Fibroblast of villous mesenchyme (primary cell): ENCODE measurements around the gene RIPK1. TPM values are rescaled to one million over a fixed set of nuclear protein-coding genes. Genes with fewer than 3 reads are reported as not detected.

Experiments
- DNase-seq: peaks from one replicate; pipeline ENCODE4 v3.0.0-alpha.2; 2010; ENCODE audit warnings: low read depth
- H3K4me3 ChIP-seq: 2 replicates; pipeline ENCODE4 v1.5.1; 2011; ENCODE audit warnings: low read depth, mild to moderate bottlenecking, low read length
- CTCF ChIP-seq: IDR thresholded peaks from 2 replicates; pipeline ENCODE4 v1.5.1; 2012; ENCODE audit warnings: low read depth, mild to moderate bottlenecking, low read length; ENCODE audit not compliant: insufficient read depth
- total RNA-seq: library from RNA; depleted of rRNA; stranded (reverse); fragments of >200 nt; gene quantifications from 2 replicates; pipeline ENCODE4 v1.2.3, GENCODE V29; 2012

The RIPK1 gene
- total RNA-seq, 1 donor: 28.5 TPM

- TF ChIP-seq CTCF: no peak
- no peak overlapping the region for H3K4me3 ChIP-seq
- DNase-seq: no peak
These were observed 31.2 kb upstream of the RIPK1 start for GRCh38 chr6:3036861-3037637.

- TF ChIP-seq CTCF: no peak
- DNase-seq: no peak
- H3K4me3 ChIP-seq: no peak overlapping the region
These were observed 30.5 kb upstream of the RIPK1 start for GRCh38 chr6:3037638-3038365.

GRCh38 chr6:3039384-3039783 is 28.9 kb upstream of the RIPK1 start:
- H3K4me3 ChIP-seq: no peak overlapping the region
- DNase-seq: no peak
- no peak for TF ChIP-seq CTCF

- no peak for TF ChIP-seq CTCF
- H3K4me3 ChIP-seq: no peak overlapping the region
- DNase-seq: no peak
These were observed 27.1 kb upstream of the RIPK1 start for GRCh38 chr6:3041147-3041546.

GRCh38 chr6:3041606-3042005 is 26.7 kb upstream of the RIPK1 start:
- H3K4me3 ChIP-seq: no peak overlapping the region
- no peak for TF ChIP-seq CTCF
- DNase-seq: no peak

- DNase-seq: no peak
These were observed 22.9 kb upstream of the RIPK1 start for GRCh38 chr6:3045369-3045768.

More at GRCh38 chr6:3045369-3045768, 22.9 kb upstream of the RIPK1 start:
- no peak for TF ChIP-seq CTCF
- no peak overlapping the region for H3K4me3 ChIP-seq
